ENCODE measurements around the gene KIR3DL3. TPM values are rescaled to one million over a fixed set of nuclear protein-coding genes. Genes with fewer than 3 reads are reported as not detected.
"Not testable (repeated sequence)": the region's sequence is repeated elsewhere in the genome, so short reads cannot be mapped to it uniquely, and the experiment has no call there.

Gene KIR3DL3
- total RNA-seq, 4 donors from 2014 or later, result not detected

DNA sequence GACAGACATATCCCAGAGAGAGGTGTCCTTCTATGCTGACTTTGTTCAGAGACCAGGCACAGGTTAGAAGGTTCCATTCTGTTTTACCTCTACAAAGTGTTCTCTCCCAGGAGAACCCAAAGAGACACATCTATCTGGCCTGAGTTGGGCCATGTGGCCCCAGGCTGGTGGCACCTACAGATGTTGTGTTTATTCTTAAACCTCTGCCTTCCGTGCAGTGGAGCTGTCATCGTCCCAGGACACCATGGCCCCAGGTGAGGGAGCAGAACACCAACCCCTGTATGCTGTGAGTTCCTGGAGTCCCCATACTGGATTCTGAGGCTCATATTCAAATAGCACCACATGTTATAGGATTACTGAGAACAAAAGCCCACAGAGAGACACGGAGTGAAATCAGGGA lies 3.9 kb downstream of the KIR3DL3 start:
- Histone ChIP-seq H3K4me1 (no peaks in the 10 kb centered on the region), H3K36me3 (no peaks in the 10 kb centered on the region), H3K27me3 (no peaks in the 10 kb centered on the region), H3K9me3 (no peaks in the 10 kb centered on the region), H3K27ac (no peak overlapping the region), H3K4me3 (replicated peaks in 1 of 3) (no peak overlapping the region)
- TF ChIP-seq, protein P1, sequence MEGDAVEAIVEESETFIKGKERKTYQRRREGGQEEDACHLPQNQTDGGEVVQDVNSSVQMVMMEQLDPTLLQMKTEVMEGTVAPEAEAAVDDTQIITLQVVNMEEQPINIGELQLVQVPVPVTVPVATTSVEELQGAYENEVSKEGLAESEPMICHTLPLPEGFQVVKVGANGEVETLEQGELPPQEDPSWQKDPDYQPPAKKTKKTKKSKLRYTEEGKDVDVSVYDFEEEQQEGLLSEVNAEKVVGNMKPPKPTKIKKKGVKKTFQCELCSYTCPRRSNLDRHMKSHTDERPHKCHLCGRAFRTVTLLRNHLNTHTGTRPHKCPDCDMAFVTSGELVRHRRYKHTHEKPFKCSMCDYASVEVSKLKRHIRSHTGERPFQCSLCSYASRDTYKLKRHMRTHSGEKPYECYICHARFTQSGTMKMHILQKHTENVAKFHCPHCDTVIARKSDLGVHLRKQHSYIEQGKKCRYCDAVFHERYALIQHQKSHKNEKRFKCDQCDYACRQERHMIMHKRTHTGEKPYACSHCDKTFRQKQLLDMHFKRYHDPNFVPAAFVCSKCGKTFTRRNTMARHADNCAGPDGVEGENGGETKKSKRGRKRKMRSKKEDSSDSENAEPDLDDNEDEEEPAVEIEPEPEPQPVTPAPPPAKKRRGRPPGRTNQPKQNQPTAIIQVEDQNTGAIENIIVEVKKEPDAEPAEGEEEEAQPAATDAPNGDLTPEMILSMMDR (IDR thresholded peaks at IDR 0.05), result no peak
- no peak for TF ChIP-seq POLR2A (IDR thresholded peaks at IDR 0.05)
- DNase-seq, result no peak
- 47 to 53% methylated on average over 3 of the region's 3 CpGs for WGBS, 2 donors
- intact Hi-C loops (cut with DNase I), result no loop called here

DNA sequence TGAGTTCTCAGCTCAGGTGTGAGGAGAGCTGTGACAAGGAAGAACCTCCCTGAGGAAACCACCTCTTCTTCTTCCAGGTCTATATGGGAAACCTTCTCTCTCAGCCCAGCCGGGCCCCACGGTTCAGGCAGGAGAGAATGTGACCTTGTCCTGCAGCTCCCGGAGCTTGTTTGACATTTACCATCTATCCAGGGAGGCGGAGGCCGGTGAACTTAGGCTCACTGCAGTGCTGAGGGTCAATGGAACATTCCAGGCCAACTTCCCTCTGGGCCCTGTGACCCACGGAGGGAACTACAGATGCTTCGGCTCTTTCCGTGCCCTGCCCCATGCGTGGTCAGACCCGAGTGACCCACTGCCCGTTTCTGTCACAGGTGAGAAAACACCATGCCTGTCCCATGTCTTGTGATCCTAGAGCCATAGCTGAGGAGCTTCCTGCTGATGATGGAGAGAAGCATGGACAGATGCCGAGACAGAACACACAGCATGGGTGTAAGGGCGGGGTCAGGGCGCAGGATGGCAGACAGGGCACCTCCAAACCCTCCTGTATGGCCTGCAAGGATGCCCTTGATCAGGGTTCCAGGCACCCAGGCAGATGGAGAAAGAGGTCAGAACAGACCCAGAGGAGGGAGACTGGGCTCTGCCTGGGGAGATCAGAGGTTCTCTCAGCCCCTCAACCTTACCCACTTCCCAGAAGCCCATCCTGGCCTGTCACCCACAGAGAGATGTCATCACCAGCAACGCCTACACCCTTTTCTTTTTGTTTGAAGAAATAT lies 5.4 kb downstream of the KIR3DL3 start:
- TF ChIP-seq, protein P1 (IDR thresholded peaks at IDR 0.05), result no peak
- no peak for TF ChIP-seq POLR2A (IDR thresholded peaks at IDR 0.05)
- H3K4me3 ChIP-seq (replicated peaks in 1 of 3), result no peak overlapping the region
- no peaks in the 10 kb centered on the region for H3K4me1 ChIP-seq
- intact Hi-C loops (cut with DNase I), result no loop called here
- no peak for DNase-seq
- H3K36me3 ChIP-seq, result no peaks in the 10 kb centered on the region
- H3K9me3 ChIP-seq, result no peaks in the 10 kb centered on the region
- no peaks in the 10 kb centered on the region for H3K27me3 ChIP-seq
- 74 to 76% methylated on average over 15 of the region's 15 CpGs for WGBS, 2 donors
- H3K27ac ChIP-seq, result no peak overlapping the region

DNA sequence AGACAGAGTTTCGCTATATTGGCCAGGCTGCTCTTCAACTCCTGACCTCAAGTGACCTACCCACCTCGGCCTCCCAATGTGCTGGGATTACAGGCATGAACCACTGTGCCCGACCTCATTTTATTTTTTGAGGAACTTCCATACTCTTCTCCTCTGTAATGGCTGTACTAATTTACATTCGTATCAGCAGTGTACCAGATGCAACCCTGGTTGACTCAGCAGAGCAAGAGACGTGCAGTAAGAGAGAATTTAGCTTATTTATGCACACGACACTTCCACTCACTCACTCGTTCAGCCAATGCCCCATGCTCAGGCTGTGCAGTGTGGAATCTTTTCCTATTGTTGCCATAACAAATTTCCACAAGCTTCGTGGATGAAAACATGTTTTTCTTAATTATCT lies 6.9 kb downstream of the KIR3DL3 start:
- no peaks in the 10 kb centered on the region for H3K27me3 ChIP-seq
- TF ChIP-seq POLR2A (IDR thresholded peaks at IDR 0.05), result no peak
- TF ChIP-seq, protein P1 (IDR thresholded peaks at IDR 0.05), result no peak
- intact Hi-C loops (cut with DNase I), result no loop called here
- 62 to 68% methylated on average over 8 of the region's 8 CpGs for WGBS, 2 donors
- H3K27ac ChIP-seq, result no peak overlapping the region
- no peak overlapping the region for H3K4me3 ChIP-seq (replicated peaks in 1 of 3)
- DNase-seq, result no peak
- H3K9me3 ChIP-seq, result no peaks in the 10 kb centered on the region
- H3K36me3 ChIP-seq, result no peaks in the 10 kb centered on the region
- no peaks in the 10 kb centered on the region for H3K4me1 ChIP-seq

DNA sequence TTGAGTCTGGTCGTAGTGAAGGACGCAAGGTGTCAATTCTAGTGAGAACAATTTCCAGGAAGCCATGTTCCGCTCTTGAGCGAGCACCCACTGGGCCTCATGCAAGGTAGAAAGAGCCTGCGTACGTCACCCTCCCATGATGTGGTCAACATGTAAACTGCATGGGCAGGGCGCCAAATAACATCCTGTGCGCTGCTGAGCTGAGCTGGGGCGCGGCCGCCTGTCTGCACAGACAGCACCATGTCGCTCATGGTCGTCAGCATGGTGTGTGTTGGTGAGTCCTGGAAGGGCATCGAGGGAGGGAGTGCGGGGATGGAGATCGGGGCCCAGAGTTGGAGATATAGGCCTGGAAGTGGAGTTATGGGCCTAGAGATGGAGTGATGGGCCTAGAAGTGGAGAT lies 14.1 kb downstream of the KIR3DL3 start, which contains the start of gene KIR2DL3:
TSS of gene KIR2DL3 (plus strand) at position 208 of the 400 bp plus-strand sequence. CDS start at position 241, 33 bp downstream.
- H3K27ac ChIP-seq; H3K4me3 ChIP-seq (replicated peaks in 1 of 3); DNase-seq; H3K4me1 ChIP-seq; H3K36me3 ChIP-seq; H3K27me3 ChIP-seq; H3K9me3 ChIP-seq; intact Hi-C loops (cut with DNase I): not testable (repeated sequence)
- WGBS, 2 donors, result 90 to 91% methylated on average over 16 of the region's 16 CpGs

DNA sequence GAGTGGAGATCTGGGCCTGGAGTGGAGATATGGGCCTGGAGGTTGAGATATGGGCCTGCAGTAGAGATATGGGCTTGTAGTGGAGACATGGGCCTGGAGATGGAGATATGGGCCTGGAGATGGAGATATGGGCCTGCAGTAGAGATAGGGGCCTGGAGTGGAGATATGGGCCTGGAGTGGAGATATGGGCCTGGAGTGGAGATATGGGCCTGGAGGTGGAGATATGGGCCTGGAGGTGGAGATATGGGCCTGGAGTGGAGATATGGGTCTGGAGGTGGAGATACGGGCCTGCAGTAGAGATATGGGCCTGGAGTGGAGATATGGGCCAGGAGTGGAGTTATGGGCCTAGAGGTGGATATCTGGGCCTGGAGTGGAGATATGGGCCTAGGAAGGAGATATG lies 14.5 kb downstream of the KIR3DL3 start:
- H3K4me3 ChIP-seq (replicated peaks in 1 of 3), result no peak overlapping the region
- intact Hi-C loops (cut with DNase I), result no loop called here
- no peaks in the 10 kb centered on the region for H3K36me3 ChIP-seq
- H3K4me1 ChIP-seq, result no peaks in the 10 kb centered on the region
- no peaks in the 10 kb centered on the region for H3K27me3 ChIP-seq
- no peak for DNase-seq
- TF ChIP-seq, protein P1 (IDR thresholded peaks at IDR 0.05), result no peak
- no peak for TF ChIP-seq POLR2A (IDR thresholded peaks at IDR 0.05)
- no peaks in the 10 kb centered on the region for H3K9me3 ChIP-seq
- H3K27ac ChIP-seq, result no peak overlapping the region
- WGBS, 2 donors, result 75 to 79% methylated on average over 1 of the region's 1 CpG
